GM06990 (cell line): Measurements from ENCODE around the gene ITGAL.
A peak's percentile ranks its signal among the peaks of the same experiment; 100 is the strongest.
"Not testable (repeated sequence)": the region's sequence is repeated elsewhere in the genome, so short reads cannot be mapped to it uniquely, and the experiment has no call there.

ENCODE experiments used
- DNase-seq: peaks from one replicate; pipeline ENCODE4 v3.0.0-alpha.2; 2011; ENCODE audit not compliant: insufficient read length; ENCODE audit errors: extremely low read depth
- H3K27me3 ChIP-seq: replicated peaks from 2 replicates; pipeline ENCODE4 v1.6.0; 2011; ENCODE audit warnings: low read length; ENCODE audit not compliant: control insufficient read depth, insufficient read depth
- H3K36me3 ChIP-seq: 2 replicates; pipeline ENCODE4 v1.5.1; 2011; ENCODE audit warnings: low read length; ENCODE audit not compliant: control insufficient read depth, insufficient read depth
- H3K4me3 ChIP-seq: replicated peaks from 2 replicates; pipeline ENCODE4 v1.5.1; 2011; ENCODE audit warnings: low read depth, mild to moderate bottlenecking, control low read depth, low read length
- CTCF ChIP-seq: IDR thresholded peaks from 2 replicates; pipeline ENCODE4 v1.5.1; 2011; ENCODE audit warnings: low read length, control low read depth, mild to moderate bottlenecking, inconsistent platforms; ENCODE audit not compliant: insufficient read depth, poor library complexity, severe bottlenecking

The ITGAL gene

GRCh38 chr16:30458561-30459394, 13.8 kb upstream of the ITGAL start:
- H3K4me3 ChIP-seq = no peak overlapping the region; the same call in 1 of the 2 replicates
- TF ChIP-seq CTCF = no peak
- H3K36me3 ChIP-seq = no peaks in the 10 kb centered on the region
- peak; percentile 90 for DNase-seq
- no peaks in the 10 kb centered on the region for H3K27me3 ChIP-seq

GRCh38 chr16:30459456-30459855, 13.1 kb upstream of the ITGAL start:
- Histone ChIP-seq H3K27me3 (no peaks in the 10 kb centered on the region), H3K36me3 (no peaks in the 10 kb centered on the region), H3K4me3 (no peak overlapping the region)
- DNase-seq = no peak
- no peak for TF ChIP-seq CTCF

GRCh38 chr16:30461426-30461825, 11.1 kb upstream of the ITGAL start:
- not testable (repeated sequence) for H3K4me3 ChIP-seq, H3K36me3 ChIP-seq, H3K27me3 ChIP-seq, DNase-seq

- no peaks in the 10 kb centered on the region for H3K36me3 ChIP-seq
Observed at GRCh38 chr16:30464078-30464477, 8.5 kb upstream of the ITGAL start.

GRCh38 chr16:30470170-30470512, 2.4 kb upstream of the ITGAL start:
- no peak for DNase-seq
- H3K4me3 ChIP-seq = no peak overlapping the region
- H3K36me3 ChIP-seq = peaks cover 2% of the 10 kb centered on the region
- TF ChIP-seq CTCF = no peak
- no peaks in the 10 kb centered on the region for H3K27me3 ChIP-seq

More at GRCh38 chr16:30464078-30464477, 8.5 kb upstream of the ITGAL start:
- DNase-seq = no peak
- H3K4me3 ChIP-seq = no peak overlapping the region
- TF ChIP-seq CTCF = no peak
- H3K27me3 ChIP-seq = no peaks in the 10 kb centered on the region

GRCh38 chr16:30470632-30470995, 1.9 kb upstream of the ITGAL start:
- TF ChIP-seq CTCF = no peak
- Histone ChIP-seq H3K36me3 (peaks cover 5% of the 10 kb centered on the region), H3K4me3 (no peak overlapping the region), H3K27me3 (no peaks in the 10 kb centered on the region)
- no peak for DNase-seq
